NB4 (cell line): ENCODE data around the gene CCDC34.

ENCODE experiments used
- POLR2A ChIP-seq: IDR thresholded peaks from 2 replicates; pipeline ENCODE4 v1.6.1; 2011; ENCODE audit warnings: mild to moderate bottlenecking; ENCODE audit not compliant: insufficient read length; ENCODE audit errors: extremely low read depth
- TF ChIP-seq, protein P1 (sequence below): IDR thresholded peaks from 2 replicates; pipeline ENCODE4 v1.6.1; 2011; ENCODE audit warnings: low read depth, low read length
- TF ChIP-seq, protein P2 (sequence below): IDR thresholded peaks from one replicate; pipeline ENCODE4 v1.5.1; 2012; ENCODE audit warnings: low read depth, low read length

DNA sequence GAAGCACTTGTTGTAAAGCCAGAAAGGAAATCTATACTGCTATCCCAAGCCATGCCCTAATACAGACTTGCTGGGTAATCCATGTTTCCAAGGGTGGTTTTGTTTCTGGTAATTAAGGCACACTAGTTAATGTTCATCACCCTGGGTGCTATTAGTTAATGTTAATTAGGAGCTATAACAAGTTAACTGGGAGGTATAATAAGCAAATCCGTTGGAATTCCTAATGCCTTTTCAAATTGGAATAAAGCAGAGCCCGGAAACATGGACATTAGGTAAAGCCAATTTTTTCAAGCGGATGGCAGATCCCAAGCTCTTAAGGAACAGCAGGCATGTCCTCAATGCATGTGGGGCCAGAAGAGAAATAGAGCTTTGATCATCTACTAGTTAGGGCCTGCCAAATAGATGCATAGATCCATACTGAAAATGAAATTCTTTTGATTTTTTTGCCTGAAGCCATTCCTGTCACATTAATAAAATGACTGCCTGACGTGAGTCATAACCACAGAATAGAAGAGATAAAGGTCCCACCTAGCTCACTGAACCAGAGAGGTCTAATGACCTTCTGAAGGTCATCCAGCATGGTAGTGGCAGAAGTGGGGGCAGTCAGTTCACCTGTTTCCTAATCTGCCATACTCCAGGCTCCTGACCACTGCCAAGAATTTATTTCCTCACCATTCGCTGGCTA, 28.5 kb upstream of the CCDC34 start:
- TF ChIP-seq, protein P1, sequence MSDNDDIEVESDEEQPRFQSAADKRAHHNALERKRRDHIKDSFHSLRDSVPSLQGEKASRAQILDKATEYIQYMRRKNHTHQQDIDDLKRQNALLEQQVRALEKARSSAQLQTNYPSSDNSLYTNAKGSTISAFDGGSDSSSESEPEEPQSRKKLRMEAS: no peak
- no peak for TF ChIP-seq POLR2A
- TF ChIP-seq, protein P2, sequence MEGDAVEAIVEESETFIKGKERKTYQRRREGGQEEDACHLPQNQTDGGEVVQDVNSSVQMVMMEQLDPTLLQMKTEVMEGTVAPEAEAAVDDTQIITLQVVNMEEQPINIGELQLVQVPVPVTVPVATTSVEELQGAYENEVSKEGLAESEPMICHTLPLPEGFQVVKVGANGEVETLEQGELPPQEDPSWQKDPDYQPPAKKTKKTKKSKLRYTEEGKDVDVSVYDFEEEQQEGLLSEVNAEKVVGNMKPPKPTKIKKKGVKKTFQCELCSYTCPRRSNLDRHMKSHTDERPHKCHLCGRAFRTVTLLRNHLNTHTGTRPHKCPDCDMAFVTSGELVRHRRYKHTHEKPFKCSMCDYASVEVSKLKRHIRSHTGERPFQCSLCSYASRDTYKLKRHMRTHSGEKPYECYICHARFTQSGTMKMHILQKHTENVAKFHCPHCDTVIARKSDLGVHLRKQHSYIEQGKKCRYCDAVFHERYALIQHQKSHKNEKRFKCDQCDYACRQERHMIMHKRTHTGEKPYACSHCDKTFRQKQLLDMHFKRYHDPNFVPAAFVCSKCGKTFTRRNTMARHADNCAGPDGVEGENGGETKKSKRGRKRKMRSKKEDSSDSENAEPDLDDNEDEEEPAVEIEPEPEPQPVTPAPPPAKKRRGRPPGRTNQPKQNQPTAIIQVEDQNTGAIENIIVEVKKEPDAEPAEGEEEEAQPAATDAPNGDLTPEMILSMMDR: no peak
